Activated CD4-positive, alpha-beta memory T cell treated with anti-CD3 and anti-CD28 coated beads, Interleukin-2, amount 10 ng/mL, durations not matched to agents 7 days and 5 days (primary cell): Measurements from ENCODE around the gene FAM107B. TPM values are rescaled to one million over a fixed set of nuclear protein-coding genes. Genes with fewer than 3 reads are reported as not detected.
"Not testable (repeated sequence)": the region's sequence is repeated elsewhere in the genome, so short reads cannot be mapped to it uniquely, and the experiment has no call there.

Experiments
- CTCF ChIA-PET: fragments of 350-600 bp; sonication (Branson Sonifier 250); formaldehyde crosslinking; loops from one replicate; lab custom pipeline; 2021; ENCODE audit warnings: antibody characterized with exemption, inconsistent platforms; lab: Charles Lee
- POLR2A ChIA-PET: fragments of 350-600 bp; sonication (Branson Sonifier 250); formaldehyde crosslinking; loops from one replicate; lab custom pipeline; 2021; ENCODE audit warnings: antibody characterized with exemption; lab: Charles Lee
- DNase-seq: peaks from one replicate; pipeline ENCODE4 v3.0.0-alpha.2; 2020
- H3K27ac Mint-ChIP-seq: one replicate; pipeline ENCODE4 v1.8.0; 2021; ENCODE audit warnings: mild to moderate bottlenecking, mixed read lengths
- H3K27me3 Mint-ChIP-seq: one replicate; pipeline ENCODE4 v1.8.0; 2021; ENCODE audit warnings: mixed read lengths
- H3K36me3 Mint-ChIP-seq: one replicate; pipeline ENCODE4 v1.8.0; 2021; ENCODE audit warnings: low read depth, mixed read lengths
- H3K4me1 Mint-ChIP-seq: one replicate; pipeline ENCODE4 v1.8.0; 2021; ENCODE audit warnings: mixed read lengths
- H3K4me3 Mint-ChIP-seq: one replicate; pipeline ENCODE4 v1.8.0; 2021; ENCODE audit warnings: mild to moderate bottlenecking, mixed read lengths
- H3K9me3 Mint-ChIP-seq: one replicate; pipeline ENCODE4 v1.8.0; 2021; ENCODE audit warnings: mixed read lengths
- total RNA-seq, 2 experiments: library from RNA; stranded (reverse); gene quantifications; one replicate each; pipeline ENCODE4 v1.2.3, GENCODE V29; 2021

FAM107B gene
- total RNA-seq, 2 experiments from 2014 or later: 229 to 235 TPM

DNA sequence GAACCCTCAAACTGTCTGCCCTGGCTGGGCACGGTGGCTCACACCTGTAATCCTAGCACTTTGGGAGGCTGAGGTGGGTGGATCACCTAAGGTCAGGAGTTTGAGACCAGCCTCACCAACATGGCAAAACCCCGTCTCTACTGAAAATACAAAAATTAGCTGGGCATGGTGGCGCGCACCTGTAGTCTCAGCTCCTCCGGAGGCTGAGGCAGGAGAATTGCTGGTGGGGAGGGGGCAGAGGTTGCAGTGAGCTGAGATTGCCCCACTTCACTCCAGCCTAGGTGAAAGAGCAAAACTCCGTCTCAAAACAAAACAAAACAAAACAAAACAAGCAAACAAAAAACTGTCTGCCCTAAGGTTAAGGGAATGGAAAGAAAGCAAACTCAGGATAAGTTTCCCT, 115.6 kb downstream of the FAM107B start:
- H3K4me1 Mint-ChIP-seq: peaks cover 66% of the 10 kb centered on the region
- not testable (repeated sequence) for H3K27me3 Mint-ChIP-seq, DNase-seq
- ChIA-PET POLR2A (interaction anchor here (1.4 to 2.1 kb wide), 3 partner anchors 11 to 178 kb away, joined by 5 to 16 read pairs (median 6); partner anchors contain the start of genes CDNF, HSPA14 and MSANTD7), CTCF (interaction anchor here (0.6 kb wide), 1 partner anchor 476 kb away, joined by 3 read pairs; no protein-coding TSS in a partner anchor)
- H3K27ac Mint-ChIP-seq: peak overlapping the region; percentile 94
- peaks cover 26% of the 10 kb centered on the region for H3K36me3 Mint-ChIP-seq
- H3K9me3 Mint-ChIP-seq: peaks cover 11% of the 10 kb centered on the region
- H3K4me3 Mint-ChIP-seq: peak overlapping the region; percentile 56

GRCh38 chr10:14658331-14659127, 116.2 kb downstream of the FAM107B start:
- Mint-ChIP-seq H3K9me3 (peaks cover 11% of the 10 kb centered on the region), H3K4me3 (peak overlapping the region; percentile 26), H3K36me3 (peaks cover 23% of the 10 kb centered on the region), H3K27me3 (no peaks in the 10 kb centered on the region), H3K4me1 (peaks cover 68% of the 10 kb centered on the region), H3K27ac (peak overlapping the region; percentile 94)
- ChIA-PET CTCF (interaction anchor here (0.6 kb wide), 1 partner anchor 475 kb away, joined by 3 read pairs; no protein-coding TSS in a partner anchor), POLR2A (interaction anchor here (1.4 to 2.1 kb wide), 4 partner anchors 10 to 179 kb away, joined by 4 to 16 read pairs (median 6); partner anchors contain the start of genes CDNF, HSPA14 and MSANTD7)
- no peak for DNase-seq

- DNase-seq: no peak
- H3K4me1 Mint-ChIP-seq: peaks cover 77% of the 10 kb centered on the region
- ChIA-PET POLR2A (interaction anchor here (1.5 kb wide), 1 partner anchor 51 kb away, joined by 4 read pairs; no protein-coding TSS in a partner anchor), CTCF (no interaction called here)
- H3K36me3 Mint-ChIP-seq: peaks cover 18% of the 10 kb centered on the region
- no peak overlapping the region for H3K4me3 Mint-ChIP-seq
- peaks cover 9% of the 10 kb centered on the region for H3K9me3 Mint-ChIP-seq
- no peaks in the 10 kb centered on the region for H3K27me3 Mint-ChIP-seq
- H3K27ac Mint-ChIP-seq: no peak overlapping the region
Observed at GRCh38 chr10:14656052-14656730, 118.5 kb downstream of the FAM107B start.

DNA sequence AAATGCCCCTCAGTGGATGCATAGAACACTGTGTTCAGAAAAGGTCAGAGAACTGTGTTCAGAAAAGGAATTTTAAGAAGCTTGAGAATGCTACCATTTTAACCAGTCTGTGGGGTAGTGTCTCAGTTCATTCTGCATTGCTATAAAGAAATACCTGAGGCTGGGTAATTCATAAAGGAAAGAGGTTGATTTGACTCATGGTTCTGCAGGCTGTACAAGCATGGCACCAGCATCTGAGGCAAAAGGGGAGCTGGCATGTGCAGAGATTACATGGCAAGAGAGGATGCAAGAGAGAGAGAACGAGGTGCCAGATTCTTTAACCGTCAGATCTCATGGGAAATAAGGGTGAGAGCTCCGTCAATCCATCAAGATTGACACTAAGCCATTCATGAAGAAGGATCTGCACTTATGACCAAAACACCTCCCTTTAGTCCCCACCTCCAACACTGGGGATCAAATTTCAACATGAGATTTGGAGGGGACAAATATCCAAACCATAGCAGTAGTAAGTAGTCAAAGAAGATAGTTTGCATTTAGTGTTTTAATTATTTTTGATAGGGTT, 119.8 kb downstream of the FAM107B start:
- Mint-ChIP-seq H3K27ac (no peak overlapping the region), H3K4me1 (peaks cover 67% of the 10 kb centered on the region), H3K27me3 (no peaks in the 10 kb centered on the region), H3K4me3 (no peak overlapping the region), H3K9me3 (peaks cover 6% of the 10 kb centered on the region), H3K36me3 (peaks cover 15% of the 10 kb centered on the region)
- DNase-seq: no peak
- CTCF ChIA-PET: no interaction called here
- POLR2A ChIA-PET: interaction anchor here (0.6 to 1.8 kb wide), 6 partner anchors 14 to 183 kb away, joined by 3 to 7 read pairs (median 5); partner anchors contain the start of genes CDNF, HSPA14 and MSANTD7

- H3K27me3 Mint-ChIP-seq: no peaks in the 10 kb centered on the region
- peaks cover 67% of the 10 kb centered on the region for H3K4me1 Mint-ChIP-seq
- ChIA-PET CTCF (interaction anchor here (1.0 kb wide), 1 partner anchor 110 kb away, joined by 3 read pairs; no protein-coding TSS in a partner anchor), POLR2A (interaction anchor here (0.8 to 1.8 kb wide), 5 partner anchors 12 to 185 kb away, joined by 3 to 7 read pairs (median 5); partner anchors contain the start of genes CDNF, HSPA14 and MSANTD7)
- peaks cover 13% of the 10 kb centered on the region for H3K36me3 Mint-ChIP-seq
- peaks cover 3% of the 10 kb centered on the region for H3K9me3 Mint-ChIP-seq
- H3K4me3 Mint-ChIP-seq: no peak overlapping the region
- no peak overlapping the region for H3K27ac Mint-ChIP-seq
- no peak for DNase-seq
Observed at GRCh38 chr10:14653271-14654161, 121.2 kb downstream of the FAM107B start.

- Mint-ChIP-seq H3K27me3 (no peaks in the 10 kb centered on the region), H3K9me3 (no peaks in the 10 kb centered on the region), H3K27ac (no peak overlapping the region), H3K4me1 (peaks cover 67% of the 10 kb centered on the region), H3K4me3 (no peak overlapping the region), H3K36me3 (peaks cover 10% of the 10 kb centered on the region)
- POLR2A ChIA-PET: interaction anchor here (0.9 to 1.0 kb wide), 2 partner anchors 48 to 64 kb away, joined by 3 read pairs; no protein-coding TSS in a partner anchor
- DNase-seq: no peak
- CTCF ChIA-PET: no interaction called here
Observed at GRCh38 chr10:14652816-14653215, 121.9 kb downstream of the FAM107B start.

DNA sequence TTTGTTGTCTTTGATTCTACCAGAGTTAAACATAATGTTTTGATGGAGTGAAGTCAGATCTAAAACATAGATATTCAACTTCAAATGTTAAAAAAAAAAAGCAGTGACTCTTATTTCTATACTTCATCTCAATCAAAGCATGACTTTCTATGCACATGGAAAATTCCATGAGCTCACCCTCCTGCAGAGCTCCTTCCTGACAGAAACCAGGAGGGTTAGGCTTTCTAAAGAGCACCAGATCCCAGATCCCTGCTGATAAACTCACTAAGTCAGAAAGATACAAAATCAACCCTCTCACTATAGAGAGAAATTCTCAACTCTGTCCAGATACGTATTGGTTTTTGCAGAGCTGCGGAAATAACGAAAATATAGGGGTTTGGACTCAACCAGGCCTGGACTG, 122.6 kb downstream of the FAM107B start:
- POLR2A ChIA-PET: interaction anchor here (1.0 kb wide), 1 partner anchor 63 kb away, joined by 3 read pairs; no protein-coding TSS in a partner anchor
- CTCF ChIA-PET: interaction anchor here (0.6 kb wide), 1 partner anchor 26 kb away, joined by 3 read pairs; no protein-coding TSS in a partner anchor
- no peak overlapping the region for H3K4me3 Mint-ChIP-seq
- H3K9me3 Mint-ChIP-seq: no peaks in the 10 kb centered on the region
- H3K4me1 Mint-ChIP-seq: peaks cover 70% of the 10 kb centered on the region
- DNase-seq: no peak
- H3K27ac Mint-ChIP-seq: no peak overlapping the region
- no peaks in the 10 kb centered on the region for H3K27me3 Mint-ChIP-seq
- peaks cover 6% of the 10 kb centered on the region for H3K36me3 Mint-ChIP-seq

DNA sequence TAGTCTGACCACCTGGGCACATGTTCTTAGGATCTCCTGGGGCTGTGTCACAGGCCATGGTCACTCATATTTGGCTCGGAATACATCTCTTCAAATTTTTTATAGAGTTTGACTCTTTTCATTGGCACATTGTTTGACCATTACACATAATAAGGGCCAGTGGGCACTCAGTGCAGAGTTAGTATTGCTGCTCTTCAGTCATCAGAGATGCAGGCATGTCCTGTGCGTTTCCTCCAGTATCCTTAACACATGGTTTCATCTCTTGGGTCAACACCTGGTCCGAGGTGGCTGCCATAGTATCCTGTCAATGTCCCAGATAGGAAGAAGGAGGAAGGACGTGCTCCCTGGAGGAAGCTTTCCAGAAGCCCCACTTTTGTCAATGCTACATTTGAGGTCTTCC, 125.0 kb downstream of the FAM107B start:
- DNase-seq: no peak
- ChIA-PET POLR2A (interaction anchor here (1.9 to 2.9 kb wide), 3 partner anchors 45 to 188 kb away, joined by 7 to 20 read pairs (median 13); partner anchors contain the start of genes CDNF, HSPA14 and MSANTD7), CTCF (interaction anchor here (1.3 to 2.0 kb wide), 2 partner anchors 17 to 188 kb away, joined by 3 to 5 read pairs; partner anchors contain the start of genes CDNF, HSPA14 and MSANTD7)
- peaks cover 3% of the 10 kb centered on the region for H3K36me3 Mint-ChIP-seq
- peaks cover 80% of the 10 kb centered on the region for H3K4me1 Mint-ChIP-seq
- H3K27ac Mint-ChIP-seq: peak overlapping the region; percentile 96
- no peak overlapping the region for H3K4me3 Mint-ChIP-seq
- H3K9me3 Mint-ChIP-seq: no peaks in the 10 kb centered on the region
- H3K27me3 Mint-ChIP-seq: no peaks in the 10 kb centered on the region

- Mint-ChIP-seq H3K36me3 (peaks cover 3% of the 10 kb centered on the region), H3K9me3 (no peaks in the 10 kb centered on the region), H3K4me1 (peaks cover 78% of the 10 kb centered on the region), H3K27ac (peak overlapping the region; percentile 96), H3K27me3 (no peaks in the 10 kb centered on the region), H3K4me3 (peak overlapping the region; percentile 75)
- DNase-seq: no peak
- ChIA-PET CTCF (no interaction called here), POLR2A (interaction anchor here (0.7 to 2.9 kb wide), 10 partner anchors 10 to 189 kb away, joined by 3 to 20 read pairs (median 6); partner anchors contain the start of genes CDNF, HSPA14 and MSANTD7)
Observed at GRCh38 chr10:14648946-14649345, 125.8 kb downstream of the FAM107B start.

DNA sequence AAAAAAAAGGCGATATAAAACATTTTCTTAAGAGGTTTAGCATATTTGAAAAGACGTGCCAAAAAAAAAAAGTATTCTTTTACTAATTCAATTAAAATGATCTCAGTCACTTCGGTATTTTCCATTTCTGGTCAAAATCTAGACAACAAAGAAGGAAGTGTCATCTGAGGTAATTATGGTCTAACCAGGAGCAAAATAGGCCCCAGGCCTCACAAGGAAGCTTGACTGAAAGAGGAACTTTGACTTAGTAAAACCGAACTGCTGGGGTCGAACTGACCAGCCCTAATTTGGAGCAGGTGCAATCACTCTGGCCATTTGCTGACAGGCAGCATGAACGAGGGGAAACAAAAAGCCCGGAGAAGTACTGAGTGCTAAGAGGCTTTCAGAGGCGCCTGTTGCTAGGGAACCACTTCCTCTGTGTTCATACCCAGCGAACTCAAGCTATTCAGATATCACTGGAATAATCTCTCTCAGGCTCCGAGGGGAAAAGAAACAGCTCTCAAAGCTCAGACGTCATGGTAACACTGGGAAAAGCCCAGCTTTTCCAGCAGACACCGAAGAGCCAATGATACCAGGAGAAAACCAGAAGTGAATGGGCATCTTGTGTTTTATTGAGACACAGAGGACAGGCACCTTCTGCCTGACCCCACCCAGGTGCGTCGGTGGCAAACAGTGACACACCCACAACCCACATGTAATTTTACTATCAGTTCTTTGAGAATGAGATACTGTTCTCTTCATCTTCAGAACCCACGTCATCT, 126.5 kb downstream of the FAM107B start:
- CTCF ChIA-PET: no interaction called here
- Mint-ChIP-seq H3K27me3 (no peaks in the 10 kb centered on the region), H3K27ac (peak overlapping the region; percentile 96), H3K4me3 (peak overlapping the region; percentile 75), H3K36me3 (peaks cover 3% of the 10 kb centered on the region), H3K9me3 (no peaks in the 10 kb centered on the region), H3K4me1 (peaks cover 72% of the 10 kb centered on the region)
- DNase-seq: peak; percentile 79
- POLR2A ChIA-PET: interaction anchor here (0.7 to 2.9 kb wide), 18 partner anchors 10 to 463 kb away, joined by 3 to 20 read pairs (median 4); partner anchors contain the start of genes CDNF, DCLRE1C, HSPA14 and MEIG1
